Endothelial cell of umbilical vein (primary cell): ENCODE measurements around the gene ERMAP. TPM values are rescaled to one million over a fixed set of nuclear protein-coding genes. Genes with fewer than 3 reads are reported as not detected.

ENCODE experiments used
- Bru-seq: library from RNA; stranded (reverse); fragments of 400-500 nt; gene quantifications from one replicate; lab custom pipeline; 2021; lab: Mats Ljungman, UMichigan
- BruChase-seq, 2 experiments: library from RNA; stranded (reverse); fragments of 400-500 nt; gene quantifications; one replicate each; lab custom pipeline; 2021; lab: Mats Ljungman, UMichigan
- BruUV-seq: library from RNA; stranded (reverse); fragments of 400-500 nt; replicated peaks from 2 replicates; lab custom pipeline; 2021; lab: Mats Ljungman, UMichigan
- CTCF ChIA-PET: fragments of 300-600, 350-600 bp; sonication (Branson Sonifier 250); formaldehyde crosslinking; loops from one replicate; lab custom pipeline; 2021; ENCODE audit warnings: antibody characterized with exemption, inconsistent platforms; lab: Charles Lee
- POLR2A ChIA-PET: fragments of 300-600, 350-600 bp; sonication (Branson Sonifier 250); formaldehyde crosslinking; loops from one replicate; lab custom pipeline; 2021; ENCODE audit warnings: antibody characterized with exemption, inconsistent platforms; lab: Charles Lee
- DNase-seq: peaks from one replicate; pipeline ENCODE4 v3.0.0-alpha.2; 2011; ENCODE audit warnings: low read depth, low spot score
- FAIRE-seq: peaks from 2 replicates; lab custom pipeline; 2011; peaks lifted over from hg19 to GRCh38; lab: Jason Lieb, UNC
- H2AFZ ChIP-seq: 2 replicates; pipeline ENCODE4 v1.6.0; 2012; ENCODE audit warnings: low read depth, low read length, control low read depth, inconsistent platforms
- H3K27ac ChIP-seq: 2 replicates; pipeline ENCODE4 v1.5.1; 2011; ENCODE audit warnings: low read depth, mild to moderate bottlenecking, control low read depth, low read length, moderate library complexity; ENCODE audit not compliant: insufficient read depth
- H3K27me3 ChIP-seq, 2 experiments: 2 replicates each; pipeline versions ENCODE4 v1.6.0 to v1.6.1; 2011; ENCODE audit warnings: low read length in 2 of 2, mixed read lengths in 1 of 2; ENCODE audit not compliant: control insufficient read depth in 2 of 2, insufficient read depth in 2 of 2
- H3K36me3 ChIP-seq, 2 experiments: 2 replicates in 1 of 2; 3 replicates in 1 of 2; pipeline ENCODE4 v1.5.1; 2011; ENCODE audit warnings: low read length in 2 of 2, mild to moderate bottlenecking in 1 of 2, moderate library complexity in 1 of 2; ENCODE audit not compliant: control insufficient read depth in 2 of 2, insufficient read depth in 2 of 2; ENCODE audit errors: extremely low read depth in 1 of 2
- H3K4me1 ChIP-seq: 3 replicates; pipeline ENCODE4 v1.5.1; 2011; ENCODE audit warnings: mild to moderate bottlenecking, low read length; ENCODE audit not compliant: control insufficient read depth, insufficient read depth; ENCODE audit errors: extremely low read depth
- H3K4me2 ChIP-seq: 2 replicates; pipeline ENCODE4 v1.6.1; 2011; ENCODE audit warnings: low read length, control low read depth, mixed read lengths; ENCODE audit not compliant: insufficient read depth
- H3K4me3 ChIP-seq, 3 experiments: fragments of 200-600 bp in 1 of 3; sonication (generic), shearing (Covaris generic) in 1 of 3; replicated peaks in 1 of 3; 2 replicates each; pipeline ENCODE4 v1.5.1; 2011 to 2016; ENCODE audit warnings: control low read depth in 3 of 3, low read length in 3 of 3, mild to moderate bottlenecking in 2 of 3, inconsistent platforms in 1 of 3, low read depth in 1 of 3, moderate library complexity in 1 of 3; ENCODE audit not compliant: insufficient read depth in 1 of 3
- H3K79me2 ChIP-seq: 2 replicates; pipeline ENCODE4 v1.6.0; 2012; ENCODE audit warnings: low read length, inconsistent platforms; ENCODE audit not compliant: control insufficient read depth, insufficient read depth
- H3K9ac ChIP-seq: replicated peaks from 2 replicates; pipeline ENCODE3; 2011; ENCODE audit warnings: low read length, control low read depth; ENCODE audit not compliant: insufficient read depth; ENCODE audit errors: extremely low read depth
- H3K9me1 ChIP-seq: replicated peaks from 3 replicates; pipeline ENCODE4 v1.6.0; 2011; ENCODE audit warnings: mild to moderate bottlenecking, low read length; ENCODE audit not compliant: control insufficient read depth, insufficient read depth; ENCODE audit errors: extremely low read depth
- H3K9me3 ChIP-seq: replicated peaks from 2 replicates; pipeline ENCODE4 v1.5.1; 2012; ENCODE audit warnings: low read length, inconsistent platforms; ENCODE audit not compliant: control insufficient read depth, insufficient read depth
- H4K20me1 ChIP-seq: replicated peaks from 2 replicates; pipeline ENCODE3; 2011; ENCODE audit warnings: mild to moderate bottlenecking, low read length; ENCODE audit not compliant: control insufficient read depth, insufficient read depth; ENCODE audit errors: extremely low read depth
- GATA2 ChIP-seq: IDR thresholded peaks from 2 replicates; pipeline ENCODE4 v1.7.0; 2011; ENCODE audit warnings: low read depth, mild to moderate bottlenecking, moderate library complexity, mixed read lengths, low read length; ENCODE audit not compliant: insufficient read length, insufficient read depth
- MAX ChIP-seq: IDR thresholded peaks from 2 replicates; pipeline ENCODE4 v1.6.1; 2011; ENCODE audit not compliant: insufficient read depth, insufficient read length
- POLR2A ChIP-seq: IDR thresholded peaks from 2 replicates; pipeline ENCODE4 v1.6.1; 2012; ENCODE audit warnings: low read depth, mild to moderate bottlenecking, control low read depth, low read length
- POLR2AphosphoS5 ChIP-seq: IDR thresholded peaks from 2 replicates; pipeline ENCODE4 v1.6.1; 2012; ENCODE audit warnings: low read depth, mild to moderate bottlenecking, control low read depth, low read length, moderate library complexity; ENCODE audit not compliant: insufficient read depth
- dilution Hi-C: fragments of 300-500 bp; cut with MboI; formaldehyde crosslinking; loops from one replicate; pipeline ENCODE4 v1.15.0; 2019; ENCODE audit warnings: low sequenced_read_pairs; ENCODE audit not compliant: extremely low pct_ligation_motif_present
- intact Hi-C: fragments of 100-400 bp; cut with micrococcal nuclease; formaldehyde crosslinking; loops from one replicate; pipeline ENCODE4 v1.10.0; 2022
- long read RNA-seq: library from polyadenylated mRNA; stranded (forward); transcript quantifications from one replicate; pipeline ENCODE4 v2.0.0, GENCODE V29; 2021
- polyA minus RNA-seq, 3 experiments: library from RNA; depleted of rRNA, polyadenylated mRNA; stranded (reverse); fragments of >200 nt; gene quantifications; 1 replicate in 1 of 3; 2 replicates in 2 of 3; pipeline ENCODE4 v1.2.3, GENCODE V29; 2011
- polyA plus RNA-seq, 4 experiments: library from polyadenylated mRNA; depleted of rRNA in 3 of 4; stranded (reverse) in 3 of 4; unstranded in 1 of 4; fragments of >200 nt; gene quantifications; 2 replicates each; pipeline versions ENCODE4 v1.2.1 to v1.2.3, GENCODE V29; 2011 to 2012; ENCODE audit warnings: missing spikeins in 1 of 4
- total RNA-seq: library from RNA; stranded (reverse); gene quantifications from 2 replicates; pipeline ENCODE4 v1.2.3, GENCODE V29; 2021

ERMAP gene
- total RNA-seq (7.8 and 7.9 TPM in 2 replicates), polyA plus RNA-seq (6.7 and 8.6 TPM in 2 replicates), polyA minus RNA-seq (10.3 and 11.5 TPM in 2 replicates), Bru-seq, nascent RNA (percentile 67 among the genes with signal in this experiment), BruChase-seq, experiment 1, labeled RNA remaining after a 6-hour chase (percentile 61 among the genes with signal in this experiment), BruChase-seq, experiment 2, labeled RNA remaining after a 2-hour chase (percentile 57 among the genes with signal in this experiment)
- polyA plus RNA-seq (2011; cell fraction: cytosol; rRNA removed): 7.1 and 7.2 TPM in 2 replicates
- 17.7 and 20.4 TPM in 2 replicates for polyA plus RNA-seq (2011; cell fraction: nucleus; rRNA removed)
- polyA plus RNA-seq (2012): 3.5 and 3.8 TPM in 2 replicates
- 2.8 TPM for polyA minus RNA-seq (2011; cell fraction: cytosol; rRNA and poly(A)+ RNA removed)
- 7.8 and 10.5 TPM in 2 replicates for polyA minus RNA-seq (2011; cell fraction: nucleus; rRNA and poly(A)+ RNA removed)
- long read RNA-seq, partial matches to known transcripts: 0 of 8 reads
- long read RNA-seq, other reads (novel, unspliced or antisense): 7 of 8 reads

- ChIA-PET POLR2A (interaction anchor here (0.7 to 1.3 kb wide), 6 partner anchors 14 to 51 kb away, joined by 3 to 10 read pairs (median 5); partner anchors contain the start of genes C1orf50, P3H1, TMEM269 and ZNF691), CTCF (interaction anchor here (0.9 to 3.1 kb wide), 7 partner anchors 19 to 257 kb away, joined by 3 to 16 read pairs (median 7); partner anchors contain the start of genes C1orf50, P3H1 and ZNF691)
- Histone ChIP-seq H3K4me1 (peaks cover 18% of the 10 kb centered on the region), H3K9ac (peak within 1 kb of the TSS; percentile 93), H4K20me1 (no peaks in the 10 kb centered on the region), H3K27ac (peak within 1 kb of the TSS; percentile 91), H3K36me3 (no peaks in the 10 kb centered on the region), H3K4me2 (peak within 1 kb of the TSS; percentile 85), H3K4me3 (peak within 1 kb of the TSS; percentile 73 to 87 (median 74)), H2AFZ (peak within 1 kb of the TSS; percentile 96), H3K9me1 (no peaks in the 10 kb centered on the region), H3K27me3 (no peaks in the 10 kb centered on the region), H3K79me2 (no peaks in the 10 kb centered on the region), H3K9me3 (no peaks in the 10 kb centered on the region)
- no TSS peak for BruUV-seq
- DNase-seq (peak; percentile 89), FAIRE-seq (peak; percentile 83)
- dilution Hi-C loops: no loop called here
- intact Hi-C loops: loop anchor here (1.0 to 2.0 kb wide), 3 partner anchors 30 to 50 kb away; partner anchors contain the start of genes C1orf50, P3H1, TMEM269 and ZNF691
- TF ChIP-seq POLR2A (peak; percentile 89), GATA2 (no peak), POLR2AphosphoS5 (peak; percentile 83), MAX (no peak)
Measured at GRCh38 chr1:42816585-42817439, at the start of gene ERMAP, which contains the start of gene SVBP. Gene ERMAP, plus strand, starts transcription at chr1:42817122. Its CDS starts 13,327 bp downstream, at chr1:42830449. Gene SVBP, minus strand, starts transcription at chr1:42817397. Its CDS starts 853 bp downstream, at chr1:42816544.
